H1 (cell line): ENCODE results near the gene KREMEN1. TPM values are rescaled to one million over a fixed set of nuclear protein-coding genes. Genes with fewer than 3 reads are reported as not detected.

Experiments used
- BACH1 ChIP-seq: IDR thresholded peaks from 2 replicates; pipeline ENCODE4 v1.6.1; 2012; ENCODE audit warnings: low read length, improper control_type of control experiment
- BRCA1 ChIP-seq: IDR thresholded peaks from 2 replicates; pipeline ENCODE4 v1.6.1; 2012; ENCODE audit warnings: low read depth, low read length, improper control_type of control experiment
- CHD1 ChIP-seq: IDR thresholded peaks from 2 replicates; pipeline ENCODE4 v1.6.1; 2012; ENCODE audit warnings: low read depth, low read length, improper control_type of control experiment
- CTBP2 ChIP-seq: IDR thresholded peaks from 2 replicates; pipeline ENCODE4 v1.7.0; 2011; ENCODE audit warnings: borderline replicate concordance, mild to moderate bottlenecking, moderate library complexity, mixed read lengths, low read length; ENCODE audit not compliant: insufficient read depth, insufficient read length
- FOSL1 ChIP-seq: IDR thresholded peaks from 2 replicates; pipeline ENCODE4 v1.6.1; 2011; ENCODE audit warnings: mild to moderate bottlenecking, low read depth, low read length, moderate library complexity; ENCODE audit not compliant: insufficient read depth
- GTF2F1 ChIP-seq: IDR thresholded peaks from 2 replicates; pipeline ENCODE4 v1.6.1; 2012; ENCODE audit warnings: low read depth, low read length, improper control_type of control experiment, borderline replicate concordance
- JUND ChIP-seq: IDR thresholded peaks from 2 replicates; pipeline ENCODE4 v1.6.1; 2011; ENCODE audit warnings: mild to moderate bottlenecking, improper control_type of control experiment, low read length
- PHF8 ChIP-seq: fragments of 200-600 bp; sonication (generic); conservative IDR thresholded peaks from 2 replicates; pipeline ENCODE4 v1.7.1; 2012; ENCODE audit warnings: low read depth, mild to moderate bottlenecking, inconsistent platforms, low read length, moderate library complexity
- RNF2 ChIP-seq: fragments of 200-900, 300-1000 bp; sonication (generic); IDR thresholded peaks from 2 replicates; pipeline ENCODE4 v1.7.1; 2016; ENCODE audit warnings: borderline replicate concordance, low read depth, mild to moderate bottlenecking, antibody characterized with exemption, low read length; ENCODE audit not compliant: poor library complexity, severe bottlenecking; ENCODE audit errors: missing control alignments
- TAF7 ChIP-seq: optimal IDR thresholded peaks from 2 replicates; pipeline ENCODE3; 2011; ENCODE audit warnings: low read depth, mild to moderate bottlenecking, inconsistent platforms, low read length, moderate library complexity, borderline replicate concordance
- TEAD4 ChIP-seq: IDR thresholded peaks from 2 replicates; pipeline ENCODE4 v1.6.1; 2012; ENCODE audit warnings: low read depth, low read length, inconsistent platforms, mixed read lengths
- polyA plus RNA-seq, 7 experiments: library from polyadenylated mRNA; depleted of rRNA in 3 of 7; stranded (reverse) in 5 of 7; unstranded in 2 of 7; fragments of >200 nt in 5 of 7; fragments of 200-250 nt in 2 of 7; gene quantifications; 1 replicate in 5 of 7; 2 replicates in 1 of 7; 4 replicates in 1 of 7; pipeline versions ENCODE4 v1.2.1 to v1.2.3, GENCODE V29; 2011 to 2013; ENCODE audit warnings: missing spikeins in 2 of 7, mixed read lengths in 2 of 7
- total RNA-seq: library from RNA; stranded (reverse); fragmentation: NEBNext Ultra II Directional; extraction: Animal tissue kit (Norgen Biotek cat#: 25700); gene quantifications from 2 replicates; pipeline ENCODE4 v1.2.1, GENCODE V29; 2021
- TF ChIP-seq, protein P1 (sequence below): fragments of 300-600 bp; sonication (generic); IDR thresholded peaks from 2 replicates; pipeline ENCODE4 v1.7.1; 2012; ENCODE audit warnings: low read length, moderate library complexity, mild to moderate bottlenecking, inconsistent platforms; ENCODE audit not compliant: insufficient replicate concordance

The KREMEN1 gene
- total and polyA plus RNA-seq, 2 of the 8 experiments (the other 6 are each of a cell fraction or from before 2014, with no cell fraction given) = 2.1 to 3.2 TPM

DNA sequence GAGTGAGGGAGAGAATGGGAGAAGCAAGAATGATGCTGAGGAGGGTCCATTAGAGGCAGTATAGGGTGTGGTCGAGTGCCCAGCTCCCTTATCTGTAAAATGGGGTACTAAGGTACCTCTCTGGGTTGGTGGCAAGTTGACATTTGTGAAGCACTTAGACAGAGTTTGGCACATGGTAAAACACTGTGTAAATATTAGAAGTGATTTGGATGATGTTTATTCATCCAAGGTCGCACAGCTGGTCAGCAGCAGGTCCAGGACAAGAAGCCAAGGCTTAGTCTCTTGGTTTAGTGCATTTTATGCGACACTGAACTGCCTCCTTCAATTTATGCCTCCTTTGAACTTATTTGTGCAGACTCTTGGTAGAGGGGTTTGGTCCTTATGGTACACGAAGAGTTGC, 19.4 kb downstream of the KREMEN1 start (continued):
- TF ChIP-seq, protein P1, sequence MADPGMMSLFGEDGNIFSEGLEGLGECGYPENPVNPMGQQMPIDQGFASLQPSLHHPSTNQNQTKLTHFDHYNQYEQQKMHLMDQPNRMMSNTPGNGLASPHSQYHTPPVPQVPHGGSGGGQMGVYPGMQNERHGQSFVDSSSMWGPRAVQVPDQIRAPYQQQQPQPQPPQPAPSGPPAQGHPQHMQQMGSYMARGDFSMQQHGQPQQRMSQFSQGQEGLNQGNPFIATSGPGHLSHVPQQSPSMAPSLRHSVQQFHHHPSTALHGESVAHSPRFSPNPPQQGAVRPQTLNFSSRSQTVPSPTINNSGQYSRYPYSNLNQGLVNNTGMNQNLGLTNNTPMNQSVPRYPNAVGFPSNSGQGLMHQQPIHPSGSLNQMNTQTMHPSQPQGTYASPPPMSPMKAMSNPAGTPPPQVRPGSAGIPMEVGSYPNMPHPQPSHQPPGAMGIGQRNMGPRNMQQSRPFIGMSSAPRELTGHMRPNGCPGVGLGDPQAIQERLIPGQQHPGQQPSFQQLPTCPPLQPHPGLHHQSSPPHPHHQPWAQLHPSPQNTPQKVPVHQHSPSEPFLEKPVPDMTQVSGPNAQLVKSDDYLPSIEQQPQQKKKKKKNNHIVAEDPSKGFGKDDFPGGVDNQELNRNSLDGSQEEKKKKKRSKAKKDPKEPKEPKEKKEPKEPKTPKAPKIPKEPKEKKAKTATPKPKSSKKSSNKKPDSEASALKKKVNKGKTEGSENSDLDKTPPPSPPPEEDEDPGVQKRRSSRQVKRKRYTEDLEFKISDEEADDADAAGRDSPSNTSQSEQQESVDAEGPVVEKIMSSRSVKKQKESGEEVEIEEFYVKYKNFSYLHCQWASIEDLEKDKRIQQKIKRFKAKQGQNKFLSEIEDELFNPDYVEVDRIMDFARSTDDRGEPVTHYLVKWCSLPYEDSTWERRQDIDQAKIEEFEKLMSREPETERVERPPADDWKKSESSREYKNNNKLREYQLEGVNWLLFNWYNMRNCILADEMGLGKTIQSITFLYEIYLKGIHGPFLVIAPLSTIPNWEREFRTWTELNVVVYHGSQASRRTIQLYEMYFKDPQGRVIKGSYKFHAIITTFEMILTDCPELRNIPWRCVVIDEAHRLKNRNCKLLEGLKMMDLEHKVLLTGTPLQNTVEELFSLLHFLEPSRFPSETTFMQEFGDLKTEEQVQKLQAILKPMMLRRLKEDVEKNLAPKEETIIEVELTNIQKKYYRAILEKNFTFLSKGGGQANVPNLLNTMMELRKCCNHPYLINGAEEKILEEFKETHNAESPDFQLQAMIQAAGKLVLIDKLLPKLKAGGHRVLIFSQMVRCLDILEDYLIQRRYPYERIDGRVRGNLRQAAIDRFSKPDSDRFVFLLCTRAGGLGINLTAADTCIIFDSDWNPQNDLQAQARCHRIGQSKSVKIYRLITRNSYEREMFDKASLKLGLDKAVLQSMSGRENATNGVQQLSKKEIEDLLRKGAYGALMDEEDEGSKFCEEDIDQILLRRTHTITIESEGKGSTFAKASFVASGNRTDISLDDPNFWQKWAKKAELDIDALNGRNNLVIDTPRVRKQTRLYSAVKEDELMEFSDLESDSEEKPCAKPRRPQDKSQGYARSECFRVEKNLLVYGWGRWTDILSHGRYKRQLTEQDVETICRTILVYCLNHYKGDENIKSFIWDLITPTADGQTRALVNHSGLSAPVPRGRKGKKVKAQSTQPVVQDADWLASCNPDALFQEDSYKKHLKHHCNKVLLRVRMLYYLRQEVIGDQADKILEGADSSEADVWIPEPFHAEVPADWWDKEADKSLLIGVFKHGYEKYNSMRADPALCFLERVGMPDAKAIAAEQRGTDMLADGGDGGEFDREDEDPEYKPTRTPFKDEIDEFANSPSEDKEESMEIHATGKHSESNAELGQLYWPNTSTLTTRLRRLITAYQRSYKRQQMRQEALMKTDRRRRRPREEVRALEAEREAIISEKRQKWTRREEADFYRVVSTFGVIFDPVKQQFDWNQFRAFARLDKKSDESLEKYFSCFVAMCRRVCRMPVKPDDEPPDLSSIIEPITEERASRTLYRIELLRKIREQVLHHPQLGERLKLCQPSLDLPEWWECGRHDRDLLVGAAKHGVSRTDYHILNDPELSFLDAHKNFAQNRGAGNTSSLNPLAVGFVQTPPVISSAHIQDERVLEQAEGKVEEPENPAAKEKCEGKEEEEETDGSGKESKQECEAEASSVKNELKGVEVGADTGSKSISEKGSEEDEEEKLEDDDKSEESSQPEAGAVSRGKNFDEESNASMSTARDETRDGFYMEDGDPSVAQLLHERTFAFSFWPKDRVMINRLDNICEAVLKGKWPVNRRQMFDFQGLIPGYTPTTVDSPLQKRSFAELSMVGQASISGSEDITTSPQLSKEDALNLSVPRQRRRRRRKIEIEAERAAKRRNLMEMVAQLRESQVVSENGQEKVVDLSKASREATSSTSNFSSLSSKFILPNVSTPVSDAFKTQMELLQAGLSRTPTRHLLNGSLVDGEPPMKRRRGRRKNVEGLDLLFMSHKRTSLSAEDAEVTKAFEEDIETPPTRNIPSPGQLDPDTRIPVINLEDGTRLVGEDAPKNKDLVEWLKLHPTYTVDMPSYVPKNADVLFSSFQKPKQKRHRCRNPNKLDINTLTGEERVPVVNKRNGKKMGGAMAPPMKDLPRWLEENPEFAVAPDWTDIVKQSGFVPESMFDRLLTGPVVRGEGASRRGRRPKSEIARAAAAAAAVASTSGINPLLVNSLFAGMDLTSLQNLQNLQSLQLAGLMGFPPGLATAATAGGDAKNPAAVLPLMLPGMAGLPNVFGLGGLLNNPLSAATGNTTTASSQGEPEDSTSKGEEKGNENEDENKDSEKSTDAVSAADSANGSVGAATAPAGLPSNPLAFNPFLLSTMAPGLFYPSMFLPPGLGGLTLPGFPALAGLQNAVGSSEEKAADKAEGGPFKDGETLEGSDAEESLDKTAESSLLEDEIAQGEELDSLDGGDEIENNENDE = no peak
- TF ChIP-seq FOSL1 = no peak
- TF ChIP-seq CTBP2 = no peak
- TF ChIP-seq TAF7 = no peak
- TF ChIP-seq PHF8 = no peak
- TF ChIP-seq CHD1 = no peak
- no peak for TF ChIP-seq BRCA1
- no peak for TF ChIP-seq JUND
- no peak for TF ChIP-seq TEAD4
- TF ChIP-seq GTF2F1 = no peak
- TF ChIP-seq BACH1 = no peak
- no peak for TF ChIP-seq RNF2
